Erythroblast (primary cell): Measurements from ENCODE around the gene CNKSR2.

Source experiments
- DNase-seq, 2 experiments: peaks; one replicate each; lab custom pipeline; 2025; lab: John Stamatoyannopoulos, UW
- GATA1 ChIP-seq: IDR thresholded peaks from 2 replicates; pipeline ENCODE4 v1.6.1; 2011; ENCODE audit warnings: low read depth, mild to moderate bottlenecking, control low read depth, low read length, moderate library complexity
- POLR2A ChIP-seq: IDR thresholded peaks from 2 replicates; pipeline ENCODE4 v1.6.1; 2011; ENCODE audit warnings: mild to moderate bottlenecking, low read length

The CNKSR2 gene

DNA sequence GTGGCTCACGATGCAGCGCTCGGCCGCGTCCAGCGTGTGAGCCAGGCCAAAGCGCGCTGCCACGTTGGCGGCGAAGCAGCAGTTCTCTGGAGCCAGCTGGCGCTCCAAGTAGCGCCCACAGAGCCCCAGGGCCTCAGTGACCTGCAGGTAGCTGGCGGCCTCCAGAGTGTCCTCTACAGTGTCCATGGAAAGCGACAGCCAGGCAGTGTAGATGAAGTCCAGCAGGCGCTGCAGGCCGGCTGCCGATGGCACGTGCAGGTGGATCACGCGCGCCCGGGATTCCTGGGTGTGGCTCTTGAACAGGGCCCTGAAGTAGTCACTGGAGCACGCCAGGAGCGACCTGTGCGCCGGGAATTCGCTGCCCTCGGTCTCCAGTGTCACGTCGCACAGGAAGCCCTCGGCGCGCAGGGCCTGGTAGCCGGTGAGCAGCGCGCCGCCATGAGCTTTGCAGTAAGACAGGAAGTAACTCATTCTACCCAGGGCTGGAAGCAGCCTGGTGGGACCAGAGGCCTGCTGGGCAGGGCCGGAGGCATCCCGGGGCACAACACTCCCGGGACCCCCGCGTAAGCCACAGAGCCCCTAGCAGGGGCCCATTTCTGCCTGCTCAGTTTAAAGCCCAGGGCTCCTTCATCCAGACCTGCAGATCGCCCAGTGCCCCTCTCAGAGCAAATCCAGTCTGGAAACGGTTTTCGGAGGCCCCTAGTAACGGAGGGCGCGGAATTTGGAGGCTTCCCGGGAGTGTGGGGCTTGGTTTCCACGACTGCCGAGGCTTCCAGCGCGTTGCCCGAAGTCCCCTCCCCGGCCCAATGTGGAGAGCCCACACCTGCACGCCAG lies 283.3 kb downstream of the CNKSR2 start:
- DNase-seq: no peak
- TF ChIP-seq POLR2A (no peak), GATA1 (no peak)

DNA sequence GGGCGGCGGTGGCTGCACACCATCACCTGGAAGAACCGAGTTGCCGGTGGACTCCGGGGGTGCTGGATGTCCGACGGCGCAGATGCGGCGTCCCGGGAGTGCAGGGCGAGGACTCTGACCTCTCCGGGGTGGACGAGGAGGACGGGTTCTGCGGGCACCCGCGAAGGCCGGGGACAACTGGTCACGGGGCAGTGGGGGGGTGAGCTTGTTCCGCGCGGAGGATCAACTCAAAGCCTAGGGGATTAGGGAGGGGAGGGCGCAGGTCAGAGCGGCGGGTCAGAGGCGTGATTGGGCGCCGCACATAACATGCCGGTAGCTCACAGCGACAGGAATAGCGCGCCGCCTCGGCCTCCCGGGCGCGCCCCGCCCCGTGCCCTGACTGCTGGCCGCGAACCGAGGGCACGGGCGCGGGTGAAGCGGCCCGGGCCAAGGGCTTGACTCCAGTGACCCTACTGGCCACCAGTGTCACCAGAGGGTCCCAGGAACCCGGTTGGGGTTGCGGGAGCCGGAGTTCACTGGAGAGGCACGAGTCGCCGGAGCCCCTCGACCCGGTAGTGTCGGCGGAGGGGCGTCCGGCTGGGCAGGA lies 284.0 kb downstream of the CNKSR2 start, which contains the start of gene KLHL34:
KLHL34 (minus strand) TSS at position 179 of the 586 bp plus-strand sequence. CDS start 542 bp downstream, outside the sequence.
- TF ChIP-seq POLR2A (no peak), GATA1 (no peak)
- DNase-seq: no peak

DNA sequence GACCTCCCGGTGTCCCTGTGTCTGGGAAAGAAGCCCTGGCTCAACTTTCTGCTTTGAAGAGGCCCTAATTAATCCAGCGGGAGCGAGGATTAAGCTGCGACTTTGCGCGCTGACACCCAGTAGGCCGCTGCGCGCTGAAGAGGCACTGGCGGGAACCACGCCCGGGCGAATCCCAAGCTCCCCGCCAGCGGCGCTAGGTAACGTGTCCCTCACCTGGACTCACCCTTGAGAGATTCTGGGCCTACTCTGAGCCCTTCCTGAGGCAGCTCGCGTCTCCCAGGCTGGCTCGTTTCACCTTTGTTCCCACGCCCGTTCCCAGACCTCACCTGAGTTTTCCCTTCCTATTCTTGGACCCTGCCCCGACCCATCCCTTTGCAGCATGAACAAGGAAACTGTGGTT lies 284.5 kb downstream of the CNKSR2 start:
- TF ChIP-seq POLR2A: no peak
- no peak for TF ChIP-seq GATA1
- DNase-seq: no peak

DNA sequence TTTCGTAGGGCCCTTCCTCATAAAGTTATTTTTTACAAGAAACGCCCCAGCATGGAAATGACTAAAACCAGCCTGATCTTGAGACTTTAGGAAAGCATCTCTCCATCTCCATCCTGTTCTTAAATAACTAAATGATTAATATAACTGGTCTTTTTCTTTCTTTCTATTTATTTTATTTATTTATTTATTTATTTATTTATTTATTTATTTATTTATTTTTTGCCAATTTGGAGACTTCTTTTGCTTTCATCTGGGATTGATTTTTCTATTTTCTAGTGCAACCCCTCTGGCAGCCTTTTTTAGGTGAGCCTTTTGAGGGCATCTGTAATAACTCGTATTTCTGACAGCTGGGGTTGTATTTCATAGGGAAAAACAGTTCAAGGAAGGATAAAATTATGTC lies 285.1 kb downstream of the CNKSR2 start:
- no peak for DNase-seq
- TF ChIP-seq POLR2A (no peak), GATA1 (no peak)

DNA sequence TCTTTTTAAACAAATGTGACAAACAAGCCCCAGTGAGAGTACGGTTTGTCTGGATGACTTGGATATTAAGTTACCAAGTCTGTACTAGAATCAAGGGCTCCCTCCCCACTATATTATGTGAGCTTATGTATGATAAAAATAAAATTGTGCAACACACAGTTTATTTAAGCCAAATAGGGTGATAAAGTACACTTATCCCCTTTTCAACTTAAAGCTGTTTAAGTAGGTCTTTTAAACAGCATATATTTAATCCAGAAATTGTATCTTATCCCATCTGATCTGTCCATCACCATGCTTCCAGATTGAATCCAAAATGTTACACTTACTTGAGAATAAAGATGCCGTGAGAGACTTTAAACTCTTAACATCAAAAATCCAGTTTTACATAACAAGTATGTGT lies 285.9 kb downstream of the CNKSR2 start:
- TF ChIP-seq POLR2A (no peak), GATA1 (no peak)
- DNase-seq: no peak

DNA sequence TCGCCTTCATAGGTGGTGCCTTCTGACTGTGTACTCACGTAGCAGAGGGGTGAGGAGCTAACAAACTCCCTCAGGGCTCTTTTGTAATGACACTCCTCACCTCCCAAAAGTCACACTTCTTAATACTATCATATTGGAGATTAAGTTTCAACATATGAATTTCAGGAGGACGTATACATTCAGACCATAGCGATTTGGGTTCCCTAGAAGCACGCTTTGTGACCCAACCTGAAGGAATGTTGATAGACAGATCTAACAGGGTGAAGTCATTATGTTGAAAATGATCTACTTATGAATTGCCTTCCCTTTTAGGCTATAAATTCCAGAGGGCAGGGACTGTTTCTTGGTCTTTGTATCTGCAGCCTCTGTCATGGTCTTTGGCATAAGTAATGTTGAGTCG lies 287.1 kb downstream of the CNKSR2 start:
- DNase-seq: no peak
- TF ChIP-seq GATA1 (no peak), POLR2A (no peak)

DNA sequence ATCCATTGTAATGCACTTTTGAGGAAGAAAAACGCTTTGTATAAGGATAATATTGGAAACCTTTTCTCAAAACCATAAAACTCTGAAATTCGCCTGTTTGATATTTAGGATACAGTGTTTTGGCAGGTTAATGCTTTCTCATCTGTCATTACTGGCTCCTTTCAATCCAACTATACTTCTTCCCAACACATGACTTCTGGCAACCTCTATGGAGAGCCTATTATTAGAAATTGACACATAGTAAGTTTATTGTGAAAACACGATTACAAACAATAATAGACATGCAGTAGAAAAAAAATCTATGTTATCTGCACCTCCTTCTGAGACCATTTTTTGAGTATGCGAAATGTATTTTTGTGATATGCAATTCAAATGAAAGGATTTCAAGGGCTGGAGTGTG lies 288.5 kb downstream of the CNKSR2 start:
- DNase-seq: no peak
- TF ChIP-seq GATA1 (no peak), POLR2A (no peak)

DNA sequence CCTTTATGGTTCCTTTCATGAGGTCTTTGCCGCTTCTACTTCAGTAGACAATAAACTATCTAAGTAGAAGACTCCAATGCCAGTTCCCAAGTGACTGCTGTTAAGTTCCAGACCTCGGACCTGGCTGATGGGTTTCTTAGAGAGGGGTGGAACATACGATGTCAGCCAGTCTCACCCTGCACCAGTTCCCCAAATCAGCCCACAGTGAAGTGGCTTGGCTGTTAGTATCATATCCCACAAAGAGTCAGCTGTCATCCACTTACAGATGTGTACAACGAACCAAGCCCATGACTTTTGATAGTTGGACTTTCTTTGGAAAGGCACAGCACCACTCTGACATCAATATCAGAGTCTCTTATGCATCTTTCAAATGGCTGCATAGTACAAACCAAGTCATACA lies 292.0 kb downstream of the CNKSR2 start:
- DNase-seq: no peak
- TF ChIP-seq POLR2A: no peak
- no peak for TF ChIP-seq GATA1

DNA sequence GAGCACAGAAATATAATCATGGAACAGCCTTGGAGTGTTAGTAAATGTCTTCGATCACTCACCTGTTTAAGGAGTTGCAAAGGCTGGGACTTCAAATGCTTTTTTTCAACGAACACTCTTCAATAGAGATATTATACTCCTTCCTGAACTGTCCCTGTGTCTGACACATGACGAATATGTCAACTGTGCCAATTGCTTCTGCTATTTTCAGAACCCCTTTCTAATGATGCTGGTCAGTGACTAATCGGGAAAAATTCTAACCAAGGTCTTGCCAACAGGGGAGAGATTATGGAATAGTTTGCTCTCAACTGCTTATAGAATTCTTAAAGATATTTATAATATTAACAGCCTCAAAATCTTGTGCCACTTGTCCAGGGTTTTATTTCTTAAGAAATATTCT lies 292.5 kb downstream of the CNKSR2 start:
- no peak for DNase-seq
- no peak for TF ChIP-seq GATA1
- no peak for TF ChIP-seq POLR2A

DNA sequence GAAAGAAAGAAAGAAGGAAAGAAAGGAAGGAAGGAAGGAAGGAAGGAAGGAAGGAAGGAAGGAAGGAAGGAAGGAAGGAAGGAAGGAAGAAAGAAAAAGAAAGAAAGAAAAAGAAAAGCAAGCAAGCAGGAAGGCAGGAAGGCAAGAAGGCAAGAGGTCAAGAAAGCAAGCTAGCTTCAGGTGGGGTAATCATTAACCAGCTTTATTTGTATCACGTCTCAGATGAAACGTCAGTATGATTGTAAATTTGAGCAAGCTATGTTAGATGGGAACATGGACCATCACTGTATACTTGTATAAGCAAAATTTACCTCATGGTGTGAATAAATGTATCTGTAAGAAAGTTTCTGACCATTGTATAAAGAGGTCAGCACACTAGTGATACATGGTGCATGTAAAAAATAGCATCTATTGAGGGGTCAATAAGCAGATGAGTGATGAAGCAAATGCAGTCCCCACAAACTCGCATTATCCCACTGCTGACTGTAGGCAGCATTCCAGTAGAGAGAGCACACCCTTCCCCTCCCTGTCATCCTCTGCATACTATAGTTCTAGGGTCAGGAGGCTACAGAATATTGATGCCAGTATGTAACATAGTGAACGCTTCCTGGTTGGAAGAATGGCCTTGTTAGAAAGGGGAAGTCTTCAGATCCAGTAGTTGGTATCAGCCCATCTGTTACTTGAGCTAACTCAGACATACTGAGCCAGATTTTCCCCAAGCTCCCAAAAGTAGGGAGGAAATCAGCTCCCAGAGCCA lies 300.4 kb downstream of the CNKSR2 start:
- DNase-seq: no peak
- TF ChIP-seq GATA1 (no peak), POLR2A (no peak)

DNA sequence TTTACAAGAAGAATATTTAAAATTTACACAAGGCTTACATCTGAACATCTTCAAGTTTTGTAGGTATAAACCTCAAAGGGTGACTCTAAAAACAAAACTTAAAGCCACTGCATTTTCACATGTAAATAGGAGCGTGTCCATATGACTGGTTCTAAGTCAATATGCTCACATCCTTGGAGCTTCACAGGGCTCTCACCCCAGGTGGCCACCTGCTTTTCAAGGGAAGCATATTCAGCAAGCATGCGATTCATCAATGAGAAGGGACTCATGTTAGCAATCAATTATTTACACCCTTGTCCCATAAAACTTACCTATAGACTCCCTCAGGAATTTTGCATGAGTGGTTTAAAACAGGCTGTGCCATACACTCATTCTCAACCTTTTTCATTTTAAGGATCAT lies 301.7 kb downstream of the CNKSR2 start:
- TF ChIP-seq GATA1 (no peak), POLR2A (no peak)
- no peak for DNase-seq

DNA sequence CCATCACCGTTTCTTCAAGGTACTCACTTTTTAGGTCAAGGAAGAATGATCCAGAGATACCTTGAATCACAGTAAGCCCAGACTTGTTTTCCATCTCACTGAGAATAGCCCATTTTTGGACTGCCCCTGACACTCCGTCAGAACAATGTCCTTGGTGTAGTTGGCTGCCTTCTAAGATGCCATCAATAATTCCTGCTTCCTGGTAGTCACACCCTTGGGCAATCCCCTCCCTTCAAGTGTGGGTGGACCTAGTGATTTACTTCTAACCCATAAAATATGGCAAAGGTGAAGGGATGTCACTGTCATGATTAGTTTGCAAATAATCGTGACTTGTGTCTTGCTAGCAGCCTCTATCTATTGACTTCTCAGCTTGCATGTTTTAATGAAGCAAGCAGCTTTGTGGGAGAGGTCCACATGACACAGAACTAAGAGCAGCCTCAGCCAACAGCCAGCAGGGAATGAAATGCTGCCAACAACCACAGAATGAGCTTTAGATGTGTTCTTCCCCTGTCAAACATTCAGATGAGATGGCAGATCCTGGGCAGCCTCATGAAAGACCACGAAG lies 303.9 kb downstream of the CNKSR2 start:
- TF ChIP-seq GATA1 (no peak), POLR2A (no peak)

DNA sequence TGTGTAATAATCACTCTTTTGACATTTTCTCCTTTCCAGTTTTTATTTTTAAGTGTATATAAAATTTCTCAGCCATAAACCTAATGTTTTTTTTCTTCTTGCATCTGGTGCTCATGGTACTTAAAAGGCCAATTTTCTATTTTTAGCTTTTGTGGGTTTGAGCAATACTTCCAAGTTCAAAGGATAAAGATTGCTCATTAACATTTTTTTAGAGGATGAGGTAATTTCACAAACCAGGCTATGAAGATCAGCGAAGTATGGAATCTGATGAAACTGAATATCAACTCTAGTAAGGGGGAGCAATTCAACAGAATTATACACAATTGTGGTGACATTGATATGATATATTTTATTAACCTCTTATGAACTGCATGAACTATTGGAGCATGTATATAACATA lies 309.7 kb downstream of the CNKSR2 start:
- TF ChIP-seq GATA1 (no peak), POLR2A (no peak)
- no peak for DNase-seq

More for the DNA sequence above, 303.9 kb downstream of the CNKSR2 start:
- DNase-seq: no peak
